Right lobe of liver (tissue), 6 donors: ENCODE results near the gene PTPRN. TPM values are rescaled to one million over a fixed set of nuclear protein-coding genes. Genes with fewer than 3 reads are reported as not detected.
A peak's percentile ranks its signal among the peaks of the same experiment; 100 is the strongest.

Experiments
- ATAC-seq, 4 donors: fragments of 200-7000 bp; cut with Tn5 transposase; one replicate each; pipeline ENCODE4 v1.9.1; 2020; ENCODE audit warnings: mild to moderate bottlenecking in 4 of 4, moderate library complexity in 4 of 4
- DNase-seq, 3 donors: peaks; one replicate each; pipeline ENCODE4 v3.0.0-alpha.2; 2020
- H3K27ac ChIP-seq, 3 donors: fragments of 200-600 bp; one replicate each; pipeline ENCODE4 v1.8.0; 2022
- H3K27me3 ChIP-seq, 2 donors: fragments of 200-600 bp; one replicate each; pipeline ENCODE4 v1.8.0; 2022
- H3K36me3 ChIP-seq, 4 donors: fragments of 200-600 bp; sonication (generic) in 1 of 4; one replicate each; pipeline versions ENCODE4 v1.5.1 to v1.8.0; 2017 to 2022; ENCODE audit warnings: control low read depth in 1 of 4
- H3K4me1 ChIP-seq, 4 donors: fragments of 200-600 bp; sonication (generic) in 1 of 4; one replicate each; pipeline versions ENCODE4 v1.5.1 to v1.8.0; 2017 to 2022; ENCODE audit warnings: control low read depth in 1 of 4
- H3K4me3 ChIP-seq, 3 donors: fragments of 200-600 bp; one replicate each; pipeline ENCODE4 v1.8.0; 2022
- H3K9me3 ChIP-seq, 4 donors: fragments of 200-600 bp; sonication (generic) in 1 of 4; one replicate each; pipeline versions ENCODE4 v1.5.1 to v1.8.0; 2017 to 2022; ENCODE audit warnings: control low read depth in 1 of 4
- CTCF ChIP-seq, 4 donors: fragments of 200-600 bp in 3 of 4; fragments of 450-650 bp in 1 of 4; IDR thresholded peaks; one replicate each; pipeline versions ENCODE4 v1.5.1 to v1.8.0; 2016 to 2022; ENCODE audit warnings: antibody characterized with exemption in 4 of 4, mild to moderate bottlenecking in 2 of 4
- POLR2A ChIP-seq: fragments of 450-650 bp; IDR thresholded peaks from one replicate; pipeline ENCODE4 v1.6.1; 2017; ENCODE audit warnings: antibody characterized with exemption, mild to moderate bottlenecking
- WGBS: methylation state at CpG from one replicate; pipeline ENCODE4 v1.1.6; 2018; ENCODE audit warnings: low coverage, low lambda C conversion rate; ENCODE audit not compliant: insufficient coverage; ENCODE audit errors: missing lambda C conversion rate; 5-methylcytosine and 5-hydroxymethylcytosine counted together
- intact Hi-C, 2 donors: fragments of 100-400 bp; cut with DNase I; formaldehyde crosslinking; loops; one replicate each; pipeline versions ENCODE4 v1.11.2 to v1.14.1; 2022
- total RNA-seq, 6 experiments: library from RNA; depleted of rRNA in 2 of 6; stranded (reverse); fragments of >200 nt in 2 of 6; fragmentation: NEBNext Ultra II Directional in 3 of 6; extraction: Animal tissue kit (Norgen Biotek cat#: 25700) in 3 of 6; gene quantifications; one replicate each; pipeline versions ENCODE4 v1.1.0 to v1.2.4, GENCODE V29; 2016 to 2023
- donor health status: DM: no; HTN: yes; CAD: no.
- donor health status: DM: no; HTN: no; CAD: no.
- donor health status: DM: no; HTN: no; CAD: no.
- donor health status: DM: no; HTN: yes; CAD: no.
- donor health status: DM: no; HTN: yes; CAD: no.

Gene PTPRN
- total RNA-seq, 6 experiments from 2014 or later = 0.31 TPM; not detected in 5

GRCh38 chr2:219331560-219332213, 22.5 kb upstream of the PTPRN start:
- H3K9me3 ChIP-seq = no peaks in the 10 kb centered on the region
- intact Hi-C loops = no loop called here
- H3K36me3 ChIP-seq = no peaks in the 10 kb centered on the region
- no peak overlapping the region for H3K27ac ChIP-seq
- H3K27me3 ChIP-seq = peaks cover 5 to 9% of the 10 kb centered on the region in 2 donors
- H3K4me1 ChIP-seq = no peaks in the 10 kb centered on the region
- TF ChIP-seq CTCF (IDR thresholded peaks at IDR 0.05) (no peak), POLR2A (no peak)
- H3K4me3 ChIP-seq = no peak overlapping the region
- peak; percentile 53 to 67 (median 61) for ATAC-seq
- 7% methylated on average over 16 of the region's 39 CpGs for whole genome bisulfite sequencing
- peak in 1 of 3 donors; percentile 35 for DNase-seq

- no peak overlapping the region for H3K27ac ChIP-seq
- ATAC-seq (no peak), DNase-seq (no peak)
- intact Hi-C loops = no loop called here
- no peaks in the 10 kb centered on the region for H3K4me1 ChIP-seq
- TF ChIP-seq POLR2A (no peak), CTCF (IDR thresholded peaks at IDR 0.05) (no peak)
- no peaks in the 10 kb centered on the region for H3K36me3 ChIP-seq
- 0% methylated on average over 1 of the region's 2 CpGs for WGBS
- H3K9me3 ChIP-seq = no peaks in the 10 kb centered on the region
- no peak overlapping the region for H3K4me3 ChIP-seq
- H3K27me3 ChIP-seq = peaks cover 5 to 9% of the 10 kb centered on the region in 2 donors
Measured at GRCh38 chr2:219327719-219328118, 18.5 kb upstream of the PTPRN start.

- TF ChIP-seq CTCF (IDR thresholded peaks at IDR 0.05) (no peak), POLR2A (no peak)
- Histone ChIP-seq H3K36me3 (no peaks in the 10 kb centered on the region), H3K9me3 (no peaks in the 10 kb centered on the region), H3K27me3 (no peaks in the 10 kb centered on the region), H3K4me3 (no peak overlapping the region), H3K27ac (no peak overlapping the region), H3K4me1 (no peaks in the 10 kb centered on the region)
- intact Hi-C loops = no loop called here
- WGBS = 43% methylated on average over 8 of the region's 9 CpGs
- DNase-seq (no peak), ATAC-seq (peak in 1 of 4 donors; percentile 19)
Measured at GRCh38 chr2:219325657-219326315, 16.6 kb upstream of the PTPRN start.

- 59% methylated on average over 3 of the region's 4 CpGs for WGBS
- no peak for ATAC-seq
- intact Hi-C loops = no loop called here
Measured at GRCh38 chr2:219325136-219325535, 15.9 kb upstream of the PTPRN start.

More at GRCh38 chr2:219325136-219325535, 15.9 kb upstream of the PTPRN start:
- Histone ChIP-seq H3K9me3 (no peaks in the 10 kb centered on the region), H3K4me1 (no peaks in the 10 kb centered on the region), H3K27me3 (no peaks in the 10 kb centered on the region), H3K36me3 (no peaks in the 10 kb centered on the region), H3K4me3 (no peak overlapping the region), H3K27ac (no peak overlapping the region)
- TF ChIP-seq POLR2A (no peak), CTCF (IDR thresholded peaks at IDR 0.05) (no peak)
- no peak for DNase-seq
